ENCODE results near the gene HAPSTR1. TPM values are rescaled to one million over a fixed set of nuclear protein-coding genes. Genes with fewer than 3 reads are reported as not detected.

The HAPSTR1 gene
- polyA plus RNA-seq, 1 experiment: 11.9 TPM

- Histone ChIP-seq H3K27me3 (ENCODE audit: control insufficient read depth, insufficient read depth, low read length) (no peaks in the 10 kb centered on the region), H3K4me3 (ENCODE audit: low read depth, low read length) (no peak overlapping the region), H3K36me3 (ENCODE audit: control insufficient read depth, insufficient read depth, low read length) (no peaks in the 10 kb centered on the region)
- ChIA-PET POLR2A (interaction anchor here (0.6 kb wide), 1 partner anchor 49 kb away, joined by 3 read pairs; no protein-coding TSS in a partner anchor), CTCF (interaction anchor here (0.6 kb wide), 1 partner anchor 1742 kb away, joined by 3 read pairs; no protein-coding TSS in a partner anchor)
- TF ChIP-seq CTCF (IDR thresholded peaks at IDR 0.05; ENCODE audit: insufficient read depth, low read depth, low read length): no peak
- no peak for DNase-seq (ENCODE audit: low read depth)
Observed at GRCh38 chr16:9054460-9054859, 37.0 kb upstream of the HAPSTR1 start.

- POLR2A ChIA-PET: interaction anchor here (0.6 kb wide), 1 partner anchor 48 kb away, joined by 3 read pairs; no protein-coding TSS in a partner anchor
- H3K27me3 ChIP-seq (ENCODE audit: control insufficient read depth, insufficient read depth, low read length): no peaks in the 10 kb centered on the region
- TF ChIP-seq CTCF (IDR thresholded peaks at IDR 0.05; ENCODE audit: insufficient read depth, low read depth, low read length): no peak
- CTCF ChIA-PET: no interaction called here
- DNase-seq (ENCODE audit: low read depth): no peak
- H3K4me3 ChIP-seq (ENCODE audit: low read depth, low read length): no peak overlapping the region
- H3K36me3 ChIP-seq (ENCODE audit: control insufficient read depth, insufficient read depth, low read length): no peaks in the 10 kb centered on the region
Observed at GRCh38 chr16:9055115-9055514, 36.3 kb upstream of the HAPSTR1 start.

- Histone ChIP-seq H3K36me3 (ENCODE audit: control insufficient read depth, insufficient read depth, low read length) (no peaks in the 10 kb centered on the region), H3K4me3 (ENCODE audit: low read depth, low read length) (no peak overlapping the region), H3K27me3 (ENCODE audit: control insufficient read depth, insufficient read depth, low read length) (no peaks in the 10 kb centered on the region)
- CTCF ChIA-PET: no interaction called here
- no peak for TF ChIP-seq CTCF (IDR thresholded peaks at IDR 0.05; ENCODE audit: insufficient read depth, low read depth, low read length)
- DNase-seq (ENCODE audit: low read depth): no peak
- POLR2A ChIA-PET: no interaction called here
Observed at GRCh38 chr16:9055661-9056060, 35.8 kb upstream of the HAPSTR1 start.

GRCh38 chr16:9056061-9056460 lies 35.4 kb upstream of the HAPSTR1 start:
- ChIA-PET CTCF (no interaction called here), POLR2A (no interaction called here)
- Histone ChIP-seq H3K27me3 (ENCODE audit: control insufficient read depth, insufficient read depth, low read length) (no peaks in the 10 kb centered on the region), H3K4me3 (ENCODE audit: low read depth, low read length) (no peak overlapping the region), H3K36me3 (ENCODE audit: control insufficient read depth, insufficient read depth, low read length) (no peaks in the 10 kb centered on the region)
- TF ChIP-seq CTCF (IDR thresholded peaks at IDR 0.05; ENCODE audit: insufficient read depth, low read depth, low read length): no peak
- DNase-seq (ENCODE audit: low read depth): no peak

GRCh38 chr16:9058211-9058610 lies 33.2 kb upstream of the HAPSTR1 start:
- CTCF ChIA-PET: no interaction called here

More at GRCh38 chr16:9058211-9058610, 33.2 kb upstream of the HAPSTR1 start:
- no peaks in the 10 kb centered on the region for H3K27me3 ChIP-seq (ENCODE audit: control insufficient read depth, insufficient read depth, low read length)
- no peaks in the 10 kb centered on the region for H3K36me3 ChIP-seq (ENCODE audit: control insufficient read depth, insufficient read depth, low read length)
- no peak overlapping the region for H3K4me3 ChIP-seq (ENCODE audit: low read depth, low read length)
- POLR2A ChIA-PET: no interaction called here
- no peak for TF ChIP-seq CTCF (IDR thresholded peaks at IDR 0.05; ENCODE audit: insufficient read depth, low read depth, low read length)
- no peak for DNase-seq (ENCODE audit: low read depth)
